Measurements from ENCODE around the gene SERINC2. TPM values are rescaled to one million over a fixed set of nuclear protein-coding genes. Genes with fewer than 3 reads are reported as not detected.

SERINC2 gene
- total RNA-seq, 1 experiment from 2014 or later, result 14.1 TPM

GRCh38 chr1:31427322-31427721 is 14.3 kb downstream of the SERINC2 start:
- H2AFZ ChIP-seq (ENCODE audit: low read length), result no peak overlapping the region
- Mint-ChIP-seq H3K27me3 (ENCODE audit: low read depth) (no peaks in the 10 kb centered on the region), H3K4me3 (no peak overlapping the region), H3K36me3 (ENCODE audit: insufficient read depth in 1 of 3, low read depth in 3 of 3) (peaks cover 0 to 21% (median 3%) of the 10 kb centered on the region in 3 experiments; a peak in 5 of 7 replicates), H3K9me3 (no peaks in the 10 kb centered on the region), H3K27ac (no peak overlapping the region), H3K4me1 (peaks cover 4% of the 10 kb centered on the region in 2 experiments)
- DNase-seq, result no peak
- no peak overlapping the region for H3K56ac ChIP-seq (ENCODE audit: insufficient read length, low read depth, low read length)
- H2BK15ac ChIP-seq (ENCODE audit: low read depth, low read length), result no peak overlapping the region
- no peak overlapping the region for H3K27ac ChIP-seq (ENCODE audit: insufficient read length, low read depth, low read length)
- no peak overlapping the region for H3K18ac ChIP-seq (ENCODE audit: insufficient read length, low read depth, low read length)
- no peaks in the 10 kb centered on the region for H3K23me2 ChIP-seq (ENCODE audit: insufficient read length, low read depth, low read length, poor library complexity, severe bottlenecking)
- no peaks in the 10 kb centered on the region for H3K4me1 ChIP-seq (ENCODE audit: insufficient read depth, low read length)
- H2BK20ac ChIP-seq (ENCODE audit: low read depth, low read length, poor library complexity, severe bottlenecking), result no peak overlapping the region
- no peak overlapping the region for H2BK120ac ChIP-seq (ENCODE audit: low read depth, low read length, poor library complexity, severe bottlenecking)
- no peaks in the 10 kb centered on the region for H4K20me1 ChIP-seq (ENCODE audit: control insufficient read depth, insufficient read depth, insufficient read length)
- H3K79me1 ChIP-seq (ENCODE audit: insufficient read depth, low read depth, low read length, poor library complexity, severe bottlenecking), result no peaks in the 10 kb centered on the region
- no peak overlapping the region for H3K4ac ChIP-seq (ENCODE audit: low read depth, low read length)
- no CpG with 5 or more reads among the region's 4 CpGs for WGBS (ENCODE audit: extremely low coverage, insufficient read length, low lambda C conversion rate)
- H3K27me3 ChIP-seq (ENCODE audit: insufficient read depth, low read length), result no peaks in the 10 kb centered on the region
- H3T11ph ChIP-seq (ENCODE audit: low read length), result no peak overlapping the region
- H2BK5ac ChIP-seq (ENCODE audit: insufficient read length, low read length), result no peak overlapping the region
- H2AK5ac ChIP-seq (ENCODE audit: insufficient read length, low read length), result no peak overlapping the region
- no peak overlapping the region for H4K8ac ChIP-seq (replicated peaks; ENCODE audit: insufficient read length, low read depth, low read length)
- H3K9me3 ChIP-seq (ENCODE audit: control insufficient read depth, low read depth, low read length), result no peaks in the 10 kb centered on the region
- H3K23ac ChIP-seq (ENCODE audit: insufficient read length, low read depth, low read length), result no peak overlapping the region
- no peak overlapping the region for H3K14ac ChIP-seq (ENCODE audit: insufficient read depth, low read length)
- H4K91ac ChIP-seq (ENCODE audit: insufficient read length, low read depth, low read length), result no peak overlapping the region
- H3K4me2 ChIP-seq (ENCODE audit: insufficient read depth, insufficient read length, low read length), result no peak overlapping the region
- H3K9ac ChIP-seq (ENCODE audit: extremely low read depth, insufficient read length, low read length), result no peak overlapping the region
- H4K5ac ChIP-seq (ENCODE audit: insufficient read length, low read depth, low read length), result no peak overlapping the region
- H2BK12ac ChIP-seq (ENCODE audit: insufficient read length, low read depth, low read length), result no peak overlapping the region
- TF ChIP-seq CTCF (conservative IDR thresholded peaks at IDR 0.05), result no peak
- H3K79me2 ChIP-seq (ENCODE audit: insufficient read depth, low read length), result no peaks in the 10 kb centered on the region
